Right lobe of liver (tissue), 4 donors: Measurements from ENCODE around the gene RELL1.

Experiments used
- CTCF ChIP-seq, 4 donors: fragments of 200-600 bp in 3 of 4; fragments of 450-650 bp in 1 of 4; IDR thresholded peaks; one replicate each; pipeline versions ENCODE4 v1.5.1 to v1.8.0; 2016 to 2022; ENCODE audit warnings: antibody characterized with exemption in 4 of 4, mild to moderate bottlenecking in 2 of 4
- POLR2A ChIP-seq: fragments of 450-650 bp; IDR thresholded peaks from one replicate; pipeline ENCODE4 v1.6.1; 2017; ENCODE audit warnings: antibody characterized with exemption, mild to moderate bottlenecking
- donor health status: DM: no; HTN: no; CAD: no.
- donor health status: DM: no; HTN: no; CAD: no.
- donor health status: DM: no; HTN: yes; CAD: no.

GRCh38 chr4:37612811-37613210, 73.4 kb downstream of the RELL1 start:
- no peak for TF ChIP-seq CTCF (IDR thresholded peaks at IDR 0.05)
- TF ChIP-seq POLR2A, result no peak
